GM21515 (cell line): ENCODE measurements around the gene UFSP1.

ENCODE experiments used
- ATAC-seq: cut with Tn5 transposase; IDR thresholded peaks from one replicate; pipeline ENCODE4 v1.9.1; 2021; ENCODE audit not compliant: unreplicated experiment

Gene UFSP1

GRCh38 chr7:100895956-100896731 is 6.6 kb upstream of the UFSP1 start:
- no peak for ATAC-seq

DNA sequence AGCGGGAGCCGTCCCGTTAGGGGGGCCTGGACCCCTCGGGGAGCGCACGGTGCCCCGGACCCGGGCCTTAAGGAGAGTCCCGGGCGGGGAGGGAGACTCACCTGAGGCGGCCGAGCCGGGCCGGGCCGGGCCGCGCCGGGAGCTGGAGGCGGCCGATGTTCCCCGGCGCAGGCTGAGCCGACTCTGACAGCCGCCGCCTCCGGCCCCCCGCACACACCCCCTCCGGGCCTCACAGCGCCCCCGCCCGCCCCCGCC is 6.1 kb upstream of the UFSP1 start, which contains the start of gene ACHE:
Gene ACHE (minus strand): TSS at position 188 of the 255 bp plus-strand sequence. CDS start 1,656 bp downstream, outside the sequence.
- no peak for ATAC-seq

DNA sequence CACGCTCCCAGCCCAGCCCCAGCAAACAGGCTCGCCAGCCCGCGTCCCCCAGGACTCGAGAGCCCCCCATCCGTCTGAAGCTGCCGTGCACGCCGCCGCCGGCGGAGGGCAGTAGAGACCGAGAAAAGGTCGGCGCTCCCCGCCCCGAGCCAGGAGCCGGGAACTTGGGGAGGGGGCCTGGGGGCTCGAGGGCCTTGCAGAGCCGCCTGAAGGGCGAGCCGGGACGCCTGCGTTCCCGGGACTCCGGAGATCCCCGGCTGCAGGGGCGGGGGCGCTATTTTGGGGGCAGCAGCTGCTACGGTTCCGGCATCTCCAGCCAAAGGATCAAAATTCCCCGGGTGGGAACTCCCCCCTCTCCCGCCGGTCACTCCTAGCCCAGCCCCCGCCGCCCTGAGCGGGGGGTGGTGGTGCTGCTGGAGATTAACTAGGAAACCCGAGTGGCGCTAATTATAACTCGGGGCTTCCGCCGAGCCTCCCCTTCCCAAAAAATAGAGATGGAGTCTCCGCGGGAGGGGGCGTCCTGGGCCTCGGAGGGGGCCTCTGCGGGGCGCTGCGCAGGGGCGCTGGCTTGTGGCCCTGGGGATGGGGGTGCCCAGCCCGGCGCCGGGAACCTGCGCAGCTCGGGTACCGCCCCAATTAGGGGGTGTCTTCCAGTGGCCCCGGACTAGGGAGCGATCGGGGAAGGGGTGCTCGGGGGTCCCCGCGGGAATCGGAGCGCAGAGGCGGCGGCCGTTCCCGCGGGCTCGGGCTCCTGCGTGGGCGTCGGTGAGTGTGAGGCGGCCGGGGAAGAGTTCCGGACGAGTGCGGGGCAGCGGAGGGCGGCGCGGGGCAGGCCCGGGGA is 5.6 kb upstream of the UFSP1 start:
- ATAC-seq = no peak

DNA sequence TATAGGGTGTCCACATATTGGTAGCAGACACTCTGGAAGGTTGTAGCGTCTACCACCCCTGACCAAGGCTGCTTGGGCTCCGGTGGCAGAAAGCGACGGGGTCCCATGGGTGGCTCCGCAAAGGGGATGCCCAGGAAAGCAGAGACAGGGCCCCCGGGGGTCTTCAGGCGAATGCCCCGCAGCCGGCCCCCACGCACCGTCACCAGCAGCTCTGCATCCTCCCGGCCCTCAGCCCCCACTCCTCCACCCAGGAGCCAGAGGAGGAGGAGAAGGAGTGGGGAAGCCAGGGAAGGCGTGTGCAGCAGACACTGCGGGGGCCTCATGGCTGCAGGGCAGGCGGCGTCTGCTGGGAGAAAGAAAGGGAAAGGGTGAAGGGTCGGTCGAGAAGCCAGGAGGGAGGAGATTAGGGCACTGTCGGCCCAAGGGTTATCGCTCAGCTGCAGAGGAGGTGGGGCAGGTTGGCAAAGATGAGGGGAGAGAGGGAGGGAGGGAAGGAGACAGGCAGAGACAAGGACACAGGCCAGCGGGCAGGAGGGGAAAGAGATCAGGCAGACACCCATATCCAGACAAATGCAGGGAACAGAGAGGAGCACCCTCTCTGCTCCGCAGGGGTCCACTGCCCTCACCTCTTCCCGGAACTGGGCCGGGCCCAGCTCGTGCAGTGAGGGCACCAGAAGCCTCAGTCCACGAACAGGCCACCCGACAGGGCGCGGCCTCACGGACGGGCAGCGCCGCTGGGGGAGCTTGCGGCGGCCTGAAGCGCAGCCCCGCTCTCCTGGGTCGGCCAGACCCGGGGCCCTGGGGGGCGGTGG is 4.6 kb upstream of the UFSP1 start:
- no peak for ATAC-seq

DNA sequence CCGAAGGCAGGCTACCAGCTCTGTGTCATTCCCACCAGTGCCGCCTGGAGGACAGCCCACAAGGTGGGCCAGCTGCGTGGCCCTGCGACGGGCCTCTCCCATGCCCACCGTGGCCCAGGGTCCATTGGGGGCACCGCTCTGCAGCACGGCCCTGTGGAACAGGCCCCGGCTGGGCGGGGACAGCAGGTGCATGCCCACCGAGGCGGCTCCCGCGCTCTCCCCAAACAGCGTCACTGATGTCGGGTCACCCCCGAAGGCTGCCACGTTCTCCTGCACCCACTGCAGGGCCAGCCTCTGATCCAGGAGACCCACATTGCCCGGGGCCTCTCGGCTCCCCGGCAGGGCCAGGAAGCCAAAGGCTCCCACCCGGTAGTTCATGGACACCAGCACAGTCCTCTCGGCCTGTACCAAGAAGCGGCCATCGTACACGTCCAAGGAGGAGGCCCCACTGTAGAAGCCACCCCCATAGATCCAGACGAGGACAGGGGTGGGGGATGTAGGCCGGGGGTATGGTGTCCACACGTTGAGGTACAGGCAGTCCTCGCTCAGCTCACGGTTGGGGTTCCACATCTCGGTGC is 3.9 kb upstream of the UFSP1 start:
- no peak for ATAC-seq

DNA sequence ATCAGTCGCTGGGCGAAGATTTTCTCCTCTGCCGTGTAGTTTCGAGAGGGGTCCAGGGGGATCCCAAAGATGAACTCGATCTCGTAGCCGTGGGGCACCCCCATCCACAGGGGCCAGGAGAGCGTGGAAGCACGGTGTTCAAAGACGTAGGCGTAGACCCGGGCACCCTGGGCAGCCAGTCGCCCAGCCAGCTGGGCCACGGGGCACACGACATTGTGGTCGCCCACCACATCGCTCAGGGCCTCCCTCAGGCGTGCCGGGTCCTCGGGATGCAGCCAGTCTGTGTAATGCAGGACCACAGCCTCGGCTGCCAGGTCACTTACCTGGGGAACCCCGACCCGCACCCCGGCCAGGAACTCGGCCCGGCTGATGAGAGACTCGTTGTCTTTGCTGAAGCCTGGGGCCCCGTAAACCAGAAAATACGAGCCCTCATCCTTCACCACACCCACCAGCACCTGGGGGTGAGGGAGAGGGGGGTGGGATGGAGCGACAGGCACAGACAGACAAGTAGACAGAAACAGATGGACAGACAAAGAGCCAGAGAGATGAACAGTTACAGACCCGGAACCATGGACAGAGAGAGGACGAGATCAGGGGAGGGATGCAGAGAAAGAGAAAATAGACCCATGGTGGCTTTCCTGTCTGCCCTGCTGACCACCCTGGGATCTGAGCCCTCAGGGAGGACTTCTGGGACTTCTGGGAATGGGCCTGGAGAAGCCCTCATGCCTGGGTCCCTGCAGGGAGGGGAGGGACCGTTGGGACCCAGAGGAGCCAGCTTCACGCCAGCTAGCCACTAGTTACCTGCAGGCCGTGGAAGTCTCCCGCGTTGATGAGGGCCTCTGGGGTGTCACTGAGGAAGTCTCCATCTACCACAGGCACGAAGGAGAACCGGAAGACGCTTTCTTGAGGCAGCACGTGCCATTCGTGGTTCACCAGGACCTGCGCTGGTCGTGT is 3.1 kb upstream of the UFSP1 start:
- ATAC-seq = no peak

- ATAC-seq = no peak
Observed at GRCh38 chr7:100891568-100892247, 2.2 kb upstream of the UFSP1 start.

GRCh38 chr7:100890653-100891567 is 1.4 kb upstream of the UFSP1 start:
- no peak for ATAC-seq

- no peak for ATAC-seq
Observed at GRCh38 chr7:100888291-100888987, 1.1 kb downstream of the UFSP1 start.

DNA sequence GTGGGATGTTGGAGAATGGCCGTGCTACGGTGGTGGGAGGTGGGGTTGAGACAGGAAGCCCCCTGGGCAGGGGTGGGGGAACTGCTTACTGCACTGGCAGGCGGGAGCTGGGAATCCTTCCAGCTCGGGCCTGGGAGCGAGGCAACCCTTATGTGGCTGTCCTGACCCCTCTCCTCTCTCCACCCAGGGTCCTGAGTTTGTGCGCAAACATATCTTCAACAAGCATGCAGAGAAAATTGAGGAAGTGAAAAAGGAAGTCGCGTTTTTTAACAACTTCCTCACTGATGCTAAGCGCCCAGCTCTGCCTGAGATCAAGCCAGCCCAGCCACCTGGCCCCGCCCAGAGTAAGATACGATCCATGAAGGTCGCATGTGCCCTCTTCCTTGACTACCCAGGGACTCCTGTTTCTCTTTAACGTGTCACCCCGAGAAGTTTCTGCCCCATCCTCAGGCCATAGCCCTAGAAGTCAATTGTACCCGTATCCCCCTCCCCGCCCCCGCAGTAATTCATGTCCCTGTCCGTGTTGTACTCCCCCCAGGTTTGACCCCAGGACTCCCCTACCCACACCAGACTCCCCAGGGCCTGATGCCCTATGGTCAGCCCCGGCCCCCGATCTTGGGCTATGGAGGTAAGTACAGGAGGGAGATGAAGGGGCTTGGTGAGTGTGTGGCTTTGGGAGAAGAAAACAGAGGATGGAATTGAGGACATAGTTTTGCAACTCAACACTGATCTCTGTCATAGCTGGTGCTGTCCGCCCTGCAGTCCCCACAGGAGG is 1.8 kb downstream of the UFSP1 start:
- ATAC-seq = peak; percentile 38

- ATAC-seq = no peak
Observed at GRCh38 chr7:100886936-100887515, 2.5 kb downstream of the UFSP1 start.

- no peak for ATAC-seq
Observed at GRCh38 chr7:100886142-100886935, 3.2 kb downstream of the UFSP1 start.

DNA sequence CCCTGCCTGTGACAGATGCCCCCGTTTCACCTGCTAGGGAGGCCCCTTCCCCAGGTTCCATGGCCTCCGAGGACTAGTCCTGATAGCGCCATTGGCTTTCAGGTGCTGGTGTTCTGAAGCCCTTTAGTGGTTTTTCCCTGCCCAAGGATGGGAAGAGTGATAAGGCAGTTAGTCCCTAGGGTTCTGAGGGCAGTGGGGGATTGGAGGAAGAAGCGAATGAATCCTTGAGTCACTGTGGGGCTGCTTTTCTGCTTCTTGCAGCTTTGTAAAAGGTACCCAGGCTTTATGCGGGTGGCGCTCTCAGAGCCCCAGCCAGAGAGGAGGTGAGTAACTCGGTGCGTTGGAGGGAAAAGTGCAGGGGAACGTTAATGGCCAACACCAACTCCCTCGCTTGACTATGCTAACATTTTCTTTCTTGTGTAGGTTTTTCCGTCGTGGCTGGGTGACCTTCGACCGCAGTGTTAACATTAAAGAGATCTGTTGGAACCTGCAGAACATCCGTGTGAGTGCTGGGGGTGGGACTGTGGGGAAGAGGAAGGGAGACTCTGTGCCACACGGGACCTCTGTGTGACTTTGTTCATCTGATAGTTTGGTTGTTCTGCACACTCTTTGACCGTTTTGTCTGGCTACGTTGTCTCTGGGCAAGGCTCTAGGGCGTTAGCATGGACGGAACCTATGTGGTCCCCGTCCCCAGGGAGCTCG is 3.9 kb downstream of the UFSP1 start:
- no peak for ATAC-seq

GRCh38 chr7:100884736-100885439 is 4.6 kb downstream of the UFSP1 start:
- no peak for ATAC-seq
